Measurements from ENCODE around the gene RNU5B-1.

The RNU5B-1 gene

DNA sequence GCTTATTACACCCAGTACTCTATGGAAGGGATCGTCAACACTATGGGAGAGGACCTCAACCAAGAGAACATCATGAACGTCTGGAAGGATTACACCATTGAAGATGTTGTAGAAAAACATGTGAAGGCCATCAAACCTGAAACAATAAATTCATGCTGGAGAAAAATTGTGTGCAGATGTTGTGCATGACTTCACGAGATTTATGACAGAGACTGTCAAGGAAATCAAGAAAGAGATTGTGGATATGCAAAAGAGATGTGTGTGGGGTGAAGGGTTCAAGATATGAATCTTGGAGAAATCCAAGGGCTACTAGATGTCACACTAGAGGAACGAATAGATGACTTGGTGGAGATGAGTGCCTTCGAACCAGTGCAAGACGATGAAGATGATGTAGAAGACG is 14.2 kb upstream of the RNU5B-1 start:
- H3K27me3 ChIP-seq (ENCODE audit: control insufficient read depth, insufficient read depth, low read length), result peaks cover 10% of the 10 kb centered on the region
- H3K4me3 ChIP-seq (ENCODE audit: low read depth, low read length), result no peak overlapping the region
- no peak overlapping the region for H3K27ac ChIP-seq (ENCODE audit: low read depth, low read length)
- no peak overlapping the region for H3K9ac ChIP-seq (ENCODE audit: low read length)
- H3K9me3 ChIP-seq (ENCODE audit: control insufficient read depth, insufficient read depth, low read depth, low read length), result no peaks in the 10 kb centered on the region
- peaks cover 19% of the 10 kb centered on the region for H3K4me1 ChIP-seq (ENCODE audit: control insufficient read depth, insufficient read depth, low read length)
- H3K36me3 ChIP-seq (ENCODE audit: control insufficient read depth, insufficient read depth, low read length), result no peaks in the 10 kb centered on the region

DNA sequence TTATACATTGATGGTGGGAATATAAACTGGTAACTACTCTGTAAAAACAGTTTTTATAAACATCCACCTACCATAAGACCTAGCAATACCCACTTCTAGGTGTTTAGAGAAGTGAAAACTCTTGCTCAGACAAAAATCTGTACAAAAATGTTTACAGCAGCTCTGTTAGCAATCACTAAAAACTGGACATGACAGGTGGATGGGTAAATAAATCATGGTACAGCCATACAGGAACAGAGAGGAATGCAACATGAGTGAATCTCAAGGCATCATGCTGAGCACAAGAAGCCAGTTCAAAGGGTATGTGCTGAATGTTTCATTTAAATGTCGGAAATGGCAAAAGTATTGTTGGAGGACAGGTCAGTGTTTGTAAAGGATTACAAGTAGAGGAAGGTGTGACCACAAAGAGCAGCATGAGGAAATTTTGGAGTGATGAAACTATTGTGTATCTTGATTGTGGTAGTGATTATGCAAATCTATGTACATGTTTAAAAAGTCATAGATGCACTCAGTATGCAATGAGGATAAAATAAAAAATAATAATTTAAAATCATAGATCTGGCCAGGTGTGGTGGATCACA is 11.4 kb upstream of the RNU5B-1 start:
- Histone ChIP-seq H3K27ac (ENCODE audit: low read depth, low read length) (no peak overlapping the region), H3K9ac (ENCODE audit: low read length) (no peak overlapping the region), H3K4me1 (ENCODE audit: control insufficient read depth, insufficient read depth, low read length) (peaks cover 7% of the 10 kb centered on the region), H3K27me3 (ENCODE audit: control insufficient read depth, insufficient read depth, low read length) (peaks cover under 1% of the 10 kb centered on the region), H3K4me3 (ENCODE audit: low read depth, low read length) (no peak overlapping the region), H3K9me3 (ENCODE audit: control insufficient read depth, insufficient read depth, low read depth, low read length) (no peaks in the 10 kb centered on the region), H3K36me3 (ENCODE audit: control insufficient read depth, insufficient read depth, low read length) (no peaks in the 10 kb centered on the region)

DNA sequence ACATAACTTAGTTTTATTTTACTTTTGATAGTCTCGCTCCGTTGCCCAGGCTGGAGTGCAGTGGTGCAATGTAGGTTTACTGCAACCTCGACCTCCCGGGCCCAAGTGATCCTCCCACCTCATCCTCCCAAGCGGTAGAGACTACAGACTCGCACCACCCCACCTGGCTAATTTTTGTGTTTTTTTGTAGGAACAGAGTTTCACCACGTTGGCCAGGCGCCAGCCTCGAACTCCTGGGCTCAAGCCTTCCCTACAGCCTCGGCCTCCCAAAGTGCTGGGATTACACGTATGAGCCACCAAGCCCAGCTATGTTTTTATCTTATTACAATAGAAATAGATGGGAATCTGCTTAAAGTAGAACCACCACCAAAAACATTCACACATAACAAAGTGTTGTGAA is 5.7 kb upstream of the RNU5B-1 start:
- H3K4me1 ChIP-seq (ENCODE audit: control insufficient read depth, insufficient read depth, low read length), result peaks cover 8% of the 10 kb centered on the region
- no peaks in the 10 kb centered on the region for H3K36me3 ChIP-seq (ENCODE audit: control insufficient read depth, insufficient read depth, low read length)
- peak overlapping the region; percentile 30; the same call in 1 of the 2 replicates for H3K4me3 ChIP-seq (ENCODE audit: low read depth, low read length)
- no peak overlapping the region for H3K9ac ChIP-seq (ENCODE audit: low read length)
- no peaks in the 10 kb centered on the region for H3K9me3 ChIP-seq (ENCODE audit: control insufficient read depth, insufficient read depth, low read depth, low read length)
- H3K27ac ChIP-seq (ENCODE audit: low read depth, low read length), result no peak overlapping the region
- H3K27me3 ChIP-seq (ENCODE audit: control insufficient read depth, insufficient read depth, low read length), result no peaks in the 10 kb centered on the region

DNA sequence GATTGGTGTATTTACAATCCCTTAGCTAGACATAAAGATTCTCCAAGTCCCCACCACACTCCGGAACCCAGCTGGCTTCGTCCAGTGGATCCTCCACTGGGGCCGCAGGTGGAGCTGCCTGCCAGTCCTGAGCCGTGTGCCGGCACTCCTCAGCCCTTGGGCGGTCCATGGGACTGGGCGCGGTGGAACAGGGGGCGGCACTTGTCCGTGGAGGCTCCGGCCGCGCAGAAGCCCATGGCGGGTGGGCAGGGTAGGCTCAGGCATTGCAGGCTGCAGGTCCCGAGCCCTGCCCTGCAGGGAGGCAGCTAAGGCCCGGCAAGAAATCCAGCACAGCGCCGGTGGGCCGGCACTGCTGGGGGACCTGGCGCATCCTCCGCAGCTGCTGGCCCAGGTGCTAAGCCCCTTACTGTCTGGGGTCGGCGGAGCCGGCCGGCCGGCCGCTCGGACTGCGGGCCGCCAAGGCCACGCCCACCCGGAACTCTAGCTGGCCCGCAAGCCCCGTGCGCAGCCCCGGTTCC is 3.5 kb upstream of the RNU5B-1 start:
- Histone ChIP-seq H3K36me3 (ENCODE audit: control insufficient read depth, insufficient read depth, low read length) (no peaks in the 10 kb centered on the region), H3K27ac (ENCODE audit: low read depth, low read length) (no peak overlapping the region), H3K9me3 (ENCODE audit: control insufficient read depth, insufficient read depth, low read depth, low read length) (no peaks in the 10 kb centered on the region), H3K9ac (ENCODE audit: low read length) (no peak overlapping the region), H3K4me1 (ENCODE audit: control insufficient read depth, insufficient read depth, low read length) (peaks cover 8% of the 10 kb centered on the region), H3K4me3 (ENCODE audit: low read depth, low read length) (peak overlapping the region; percentile 34; the same call in 1 of the 2 replicates), H3K27me3 (ENCODE audit: control insufficient read depth, insufficient read depth, low read length) (no peaks in the 10 kb centered on the region)

DNA sequence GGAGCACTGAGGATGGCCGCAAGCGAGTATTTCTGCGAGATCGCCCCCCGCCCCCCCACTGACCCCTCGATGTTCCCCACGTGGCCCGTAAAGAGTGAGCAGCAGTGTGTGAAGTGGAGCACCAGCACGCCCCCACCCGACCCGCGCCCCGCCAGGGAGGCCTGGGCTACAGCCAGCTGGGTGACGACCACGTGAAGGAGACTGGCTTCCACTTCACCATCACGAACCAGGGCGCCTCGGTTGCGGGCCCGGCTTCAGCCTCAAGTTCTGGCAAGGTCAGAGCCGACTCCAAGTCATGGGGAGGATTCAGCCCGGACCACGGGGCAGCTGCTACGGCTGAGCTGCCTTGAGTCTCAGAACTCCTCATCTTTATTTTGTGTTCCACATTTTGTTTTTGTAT is 2.4 kb upstream of the RNU5B-1 start:
- Histone ChIP-seq H3K27ac (ENCODE audit: low read depth, low read length) (no peak overlapping the region), H3K4me1 (ENCODE audit: control insufficient read depth, insufficient read depth, low read length) (peaks cover 8% of the 10 kb centered on the region), H3K9ac (ENCODE audit: low read length) (no peak overlapping the region), H3K36me3 (ENCODE audit: control insufficient read depth, insufficient read depth, low read length) (no peaks in the 10 kb centered on the region), H3K27me3 (ENCODE audit: control insufficient read depth, insufficient read depth, low read length) (no peaks in the 10 kb centered on the region), H3K4me3 (ENCODE audit: low read depth, low read length) (no peak overlapping the region), H3K9me3 (ENCODE audit: control insufficient read depth, insufficient read depth, low read depth, low read length) (no peaks in the 10 kb centered on the region)

DNA sequence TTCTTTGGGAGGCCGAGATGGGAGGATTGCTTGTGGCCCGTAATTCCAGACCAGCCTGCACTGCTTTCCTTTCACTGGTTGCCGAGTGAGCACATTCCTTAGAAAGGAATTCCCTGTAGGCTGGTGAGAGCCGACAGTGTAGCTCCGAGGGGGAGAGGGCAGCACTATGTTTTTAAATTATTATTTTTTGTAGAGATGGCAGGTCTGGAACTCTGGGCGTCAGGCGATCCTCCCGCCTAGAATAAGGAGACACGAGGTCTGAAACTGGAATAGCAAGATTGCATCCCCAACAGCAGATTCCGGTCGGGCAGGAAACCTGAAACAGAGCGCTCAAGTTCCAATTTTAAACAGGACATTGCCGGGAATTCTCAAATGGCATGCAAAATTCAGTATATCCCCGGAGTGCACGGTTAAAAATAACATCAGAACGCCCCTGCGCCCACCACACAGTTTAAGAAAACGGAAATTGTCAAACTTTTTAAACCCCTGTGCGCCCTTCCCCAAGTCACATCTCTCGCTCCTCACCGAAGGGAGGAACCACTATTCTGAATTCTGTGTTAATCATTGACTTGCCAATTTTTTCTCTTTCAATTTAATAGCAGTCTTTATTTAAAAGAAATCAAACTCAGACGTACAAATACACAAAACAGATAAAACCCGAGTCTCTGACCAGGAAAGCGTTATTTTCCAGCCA is 643 bp upstream of the RNU5B-1 start:
- H3K4me1 ChIP-seq (ENCODE audit: control insufficient read depth, insufficient read depth, low read length), result peaks cover 8% of the 10 kb centered on the region
- H3K9me3 ChIP-seq (ENCODE audit: control insufficient read depth, insufficient read depth, low read depth, low read length), result no peaks in the 10 kb centered on the region
- no peaks in the 10 kb centered on the region for H3K36me3 ChIP-seq (ENCODE audit: control insufficient read depth, insufficient read depth, low read length)
- H3K27me3 ChIP-seq (ENCODE audit: control insufficient read depth, insufficient read depth, low read length), result no peaks in the 10 kb centered on the region
- peak overlapping the region; percentile 98 for H3K27ac ChIP-seq (ENCODE audit: low read depth, low read length)
- H3K9ac ChIP-seq (ENCODE audit: low read length), result peak overlapping the region; percentile 91
- H3K4me3 ChIP-seq (ENCODE audit: low read depth, low read length), result peak overlapping the region; percentile 52

DNA sequence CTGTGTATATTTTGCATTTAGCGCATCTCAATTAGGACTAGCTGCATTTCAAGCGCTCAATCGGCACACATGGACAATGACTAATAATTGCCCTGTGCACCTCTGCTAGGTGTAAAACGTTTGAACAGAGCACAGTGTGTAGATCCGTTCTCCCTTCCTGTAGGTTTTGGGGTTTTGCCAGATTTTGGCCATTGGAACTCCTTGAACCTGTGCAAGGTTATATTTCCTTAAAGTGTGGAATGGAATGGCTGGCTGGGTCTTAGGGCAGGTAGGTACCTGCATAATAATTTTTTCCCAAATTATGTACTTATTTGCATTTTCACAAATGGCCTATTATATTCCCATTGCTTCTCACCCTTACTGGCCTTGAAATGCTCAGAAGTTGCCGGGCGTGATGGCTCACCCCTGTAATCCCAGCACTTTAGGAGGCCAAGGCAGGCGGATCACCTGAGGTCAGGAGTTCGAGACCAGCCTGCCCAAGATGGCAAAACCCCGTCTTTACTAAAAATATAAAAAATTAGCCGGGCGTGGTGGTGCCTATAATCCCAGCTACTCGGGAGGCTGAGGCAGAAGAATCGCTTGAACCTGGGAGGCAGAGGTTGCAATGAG is 777 bp downstream of the RNU5B-1 start:
- H3K27ac ChIP-seq (ENCODE audit: low read depth, low read length), result no peak overlapping the region
- no peaks in the 10 kb centered on the region for H3K36me3 ChIP-seq (ENCODE audit: control insufficient read depth, insufficient read depth, low read length)
- H3K4me1 ChIP-seq (ENCODE audit: control insufficient read depth, insufficient read depth, low read length), result peaks cover 13% of the 10 kb centered on the region
- peak overlapping the region; percentile 17 for H3K4me3 ChIP-seq (ENCODE audit: low read depth, low read length)
- no peak overlapping the region for H3K9ac ChIP-seq (ENCODE audit: low read length)
- no peaks in the 10 kb centered on the region for H3K27me3 ChIP-seq (ENCODE audit: control insufficient read depth, insufficient read depth, low read length)
- H3K9me3 ChIP-seq (ENCODE audit: control insufficient read depth, insufficient read depth, low read depth, low read length), result no peaks in the 10 kb centered on the region

DNA sequence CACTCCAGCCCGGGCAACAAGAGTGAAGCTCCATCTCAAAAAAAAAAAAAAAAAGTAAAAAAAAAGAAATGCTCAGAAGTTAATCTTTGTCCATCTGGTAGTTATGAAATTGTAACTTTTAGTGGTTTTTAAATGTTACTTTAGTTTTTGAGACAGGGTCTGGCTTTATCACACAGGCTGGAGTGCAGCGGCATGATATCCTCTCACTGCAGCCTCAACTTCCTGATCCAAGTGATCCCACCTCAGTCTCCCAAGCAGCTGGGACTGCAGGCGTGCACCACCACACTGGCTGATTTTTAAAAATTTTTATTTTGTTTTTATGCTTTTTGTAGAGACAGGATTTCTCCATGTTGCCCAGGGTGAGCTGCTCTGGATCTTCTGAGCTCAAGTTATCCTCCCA is 1.3 kb downstream of the RNU5B-1 start:
- Histone ChIP-seq H3K9me3 (ENCODE audit: control insufficient read depth, insufficient read depth, low read depth, low read length) (no peaks in the 10 kb centered on the region), H3K27me3 (ENCODE audit: control insufficient read depth, insufficient read depth, low read length) (no peaks in the 10 kb centered on the region), H3K27ac (ENCODE audit: low read depth, low read length) (no peak overlapping the region), H3K4me3 (ENCODE audit: low read depth, low read length) (no peak overlapping the region), H3K4me1 (ENCODE audit: control insufficient read depth, insufficient read depth, low read length) (peaks cover 13% of the 10 kb centered on the region), H3K36me3 (ENCODE audit: control insufficient read depth, insufficient read depth, low read length) (no peaks in the 10 kb centered on the region), H3K9ac (ENCODE audit: low read length) (no peak overlapping the region)

DNA sequence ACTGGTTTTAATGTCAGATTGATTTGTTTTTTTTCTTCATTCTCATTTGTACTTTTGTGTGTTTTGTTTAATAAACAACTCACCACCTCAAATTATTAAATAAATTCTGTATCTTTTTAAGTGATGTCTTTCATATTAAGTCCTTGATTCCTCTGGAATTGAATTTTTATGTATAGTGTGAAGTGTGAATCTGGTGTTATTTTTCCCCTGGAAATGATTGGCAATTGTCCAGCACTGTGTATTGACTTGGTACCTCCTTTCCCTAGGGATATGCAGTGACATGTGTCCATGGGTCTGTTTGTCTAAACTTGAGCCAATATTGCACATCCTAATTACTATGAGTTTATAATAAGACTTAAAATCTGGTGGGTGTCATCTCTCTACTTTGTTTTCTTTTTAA is 2.1 kb downstream of the RNU5B-1 start:
- Histone ChIP-seq H3K27me3 (ENCODE audit: control insufficient read depth, insufficient read depth, low read length) (no peaks in the 10 kb centered on the region), H3K36me3 (ENCODE audit: control insufficient read depth, insufficient read depth, low read length) (no peaks in the 10 kb centered on the region), H3K4me3 (ENCODE audit: low read depth, low read length) (no peak overlapping the region), H3K9me3 (ENCODE audit: control insufficient read depth, insufficient read depth, low read depth, low read length) (no peaks in the 10 kb centered on the region), H3K27ac (ENCODE audit: low read depth, low read length) (no peak overlapping the region), H3K4me1 (ENCODE audit: control insufficient read depth, insufficient read depth, low read length) (peaks cover 13% of the 10 kb centered on the region), H3K9ac (ENCODE audit: low read length) (no peak overlapping the region)

DNA sequence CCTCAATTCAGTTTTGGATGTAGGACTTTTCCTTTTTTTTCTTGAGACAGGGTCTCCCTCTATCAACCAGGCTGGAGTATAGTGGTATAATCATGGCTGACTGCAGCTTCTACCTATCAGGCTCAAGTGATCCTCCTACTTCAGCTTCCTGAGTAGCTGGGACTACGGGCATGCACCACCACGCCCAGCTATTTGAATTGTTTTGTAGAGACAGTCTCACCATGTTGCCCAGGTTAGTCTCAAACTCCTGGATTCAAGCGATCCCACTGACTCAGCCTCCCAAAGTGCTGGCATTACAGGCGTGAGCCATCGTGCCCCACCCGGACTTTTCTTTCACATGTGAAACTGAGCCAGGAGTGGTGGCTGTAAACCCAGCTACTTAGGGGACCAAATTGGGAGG is 3.5 kb downstream of the RNU5B-1 start:
- no peaks in the 10 kb centered on the region for H3K36me3 ChIP-seq (ENCODE audit: control insufficient read depth, insufficient read depth, low read length)
- peaks cover 13% of the 10 kb centered on the region for H3K4me1 ChIP-seq (ENCODE audit: control insufficient read depth, insufficient read depth, low read length)

DNA sequence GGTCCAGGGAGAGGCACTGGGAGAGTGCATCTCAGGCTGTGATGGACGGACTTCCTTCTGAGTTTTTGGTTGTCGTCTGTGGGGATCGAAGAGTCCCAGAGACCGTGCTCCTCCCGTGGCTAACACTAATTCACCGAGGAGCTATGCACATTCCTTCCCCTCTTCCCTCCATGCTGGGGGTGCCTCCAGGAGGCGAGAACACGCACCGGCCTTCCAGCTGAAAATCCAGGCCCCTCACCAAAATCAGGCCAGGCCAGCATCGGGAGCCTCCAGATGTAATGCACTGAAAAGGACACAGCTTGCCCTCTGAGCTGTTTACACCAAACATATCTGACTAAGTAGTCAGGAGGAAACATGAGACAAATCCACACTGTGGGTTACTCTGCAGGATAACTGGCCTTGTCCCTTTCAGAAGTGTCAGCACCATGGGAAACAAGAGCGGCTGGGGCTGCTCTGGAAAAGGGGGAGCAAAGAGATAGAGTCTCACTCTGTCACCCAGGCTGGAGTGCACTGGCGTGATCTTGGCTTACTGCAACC is 5.5 kb downstream of the RNU5B-1 start:
- H3K36me3 ChIP-seq (ENCODE audit: control insufficient read depth, insufficient read depth, low read length), result no peaks in the 10 kb centered on the region
- H3K27ac ChIP-seq (ENCODE audit: low read depth, low read length), result no peak overlapping the region

More for the DNA sequence above, 3.5 kb downstream of the RNU5B-1 start:
- H3K9me3 ChIP-seq (ENCODE audit: control insufficient read depth, insufficient read depth, low read depth, low read length), result no peaks in the 10 kb centered on the region
- H3K27ac ChIP-seq (ENCODE audit: low read depth, low read length), result no peak overlapping the region
- no peaks in the 10 kb centered on the region for H3K27me3 ChIP-seq (ENCODE audit: control insufficient read depth, insufficient read depth, low read length)
- no peak overlapping the region for H3K4me3 ChIP-seq (ENCODE audit: low read depth, low read length)
- H3K9ac ChIP-seq (ENCODE audit: low read length), result no peak overlapping the region

More for the DNA sequence above, 5.5 kb downstream of the RNU5B-1 start:
- no peak overlapping the region for H3K4me3 ChIP-seq (ENCODE audit: low read depth, low read length)
- H3K4me1 ChIP-seq (ENCODE audit: control insufficient read depth, insufficient read depth, low read length), result peaks cover 5% of the 10 kb centered on the region; the same call in 1 of the 2 replicates
- H3K9ac ChIP-seq (ENCODE audit: low read length), result no peak overlapping the region
- H3K27me3 ChIP-seq (ENCODE audit: control insufficient read depth, insufficient read depth, low read length), result no peaks in the 10 kb centered on the region
- no peaks in the 10 kb centered on the region for H3K9me3 ChIP-seq (ENCODE audit: control insufficient read depth, insufficient read depth, low read depth, low read length)

Data from HUES6 (cell line).